HG02840 (cell line): ENCODE data around the gene XRCC2.
A peak's percentile ranks its signal among the peaks of the same experiment; 100 is the strongest.
"Not testable (repeated sequence)": the region's sequence is repeated elsewhere in the genome, so short reads cannot be mapped to it uniquely, and the experiment has no call there.

Experiments
- ATAC-seq: cut with Tn5 transposase; IDR thresholded peaks from one replicate; pipeline ENCODE4 v1.9.1; 2021; ENCODE audit warnings: mild to moderate bottlenecking, moderate library complexity, moderate number of reproducible peaks; ENCODE audit not compliant: unreplicated experiment, low FRiP score

XRCC2 gene

DNA sequence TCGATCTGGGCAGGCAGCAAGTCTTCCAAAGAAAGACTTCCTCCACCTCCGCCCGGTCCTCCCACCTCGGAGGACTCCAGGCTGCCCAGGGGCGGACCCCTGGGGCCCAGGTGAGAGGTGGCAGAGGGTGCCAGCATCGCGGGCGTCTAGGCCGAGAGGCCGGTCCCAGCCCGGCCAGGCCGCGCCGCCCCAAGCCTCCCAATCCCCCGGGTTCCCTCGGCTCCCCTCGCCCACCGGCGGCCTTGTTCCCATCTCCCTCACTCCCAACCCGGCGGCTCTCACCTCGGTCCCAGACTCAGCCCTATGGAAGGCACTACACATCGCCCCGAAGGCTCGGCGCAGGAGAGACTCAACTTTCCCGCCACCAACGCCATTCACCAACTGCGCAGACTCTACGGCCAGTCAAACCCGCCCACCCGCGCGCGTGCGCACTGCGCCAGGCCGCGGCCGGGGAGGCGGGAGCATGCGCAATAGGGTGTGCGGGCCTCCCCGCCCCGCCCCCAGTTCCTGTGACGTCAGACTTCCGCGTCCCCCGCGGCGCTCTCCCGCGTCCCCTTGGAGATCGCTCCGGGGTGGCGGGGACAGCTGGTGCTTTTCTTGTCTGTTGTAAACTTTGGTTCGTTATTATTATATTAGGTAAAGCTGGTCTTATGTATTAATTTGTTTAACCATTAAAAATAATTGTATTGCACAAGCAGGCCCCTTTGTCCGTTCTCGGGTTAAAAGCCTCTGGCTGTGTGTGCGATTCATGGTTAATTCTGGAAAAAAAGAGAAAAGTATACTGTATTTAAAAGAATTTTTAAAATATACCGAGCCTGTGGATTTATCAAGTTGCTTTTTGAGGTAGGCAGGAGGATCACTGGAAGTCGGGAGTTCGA, at the start of gene XRCC2:
TSS of gene XRCC2 (minus strand) at position 383 of the 878 bp plus-strand sequence. CDS start at position 321, 62 bp downstream.
- peak; percentile 88 for ATAC-seq

DNA sequence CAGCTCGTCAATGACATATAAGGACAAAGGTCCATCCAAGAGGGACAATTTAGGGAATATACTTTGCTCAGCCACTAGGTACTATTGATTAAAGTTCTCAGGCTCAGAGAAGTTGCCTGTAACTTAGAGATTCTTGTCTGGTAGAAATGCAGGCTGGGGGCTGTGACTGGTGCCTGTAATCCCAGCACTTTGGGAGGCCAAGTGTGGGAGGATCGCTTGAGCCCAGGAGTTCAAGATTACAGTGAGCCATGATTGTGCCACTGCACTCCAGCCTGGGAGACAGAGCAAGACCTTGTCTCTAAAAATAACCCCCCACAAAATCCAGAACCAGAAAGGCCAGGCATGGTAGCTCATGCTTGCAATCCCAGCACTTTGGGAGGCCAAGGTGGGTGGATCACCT, 47.4 kb upstream of the XRCC2 start:
- ATAC-seq = no peak

DNA sequence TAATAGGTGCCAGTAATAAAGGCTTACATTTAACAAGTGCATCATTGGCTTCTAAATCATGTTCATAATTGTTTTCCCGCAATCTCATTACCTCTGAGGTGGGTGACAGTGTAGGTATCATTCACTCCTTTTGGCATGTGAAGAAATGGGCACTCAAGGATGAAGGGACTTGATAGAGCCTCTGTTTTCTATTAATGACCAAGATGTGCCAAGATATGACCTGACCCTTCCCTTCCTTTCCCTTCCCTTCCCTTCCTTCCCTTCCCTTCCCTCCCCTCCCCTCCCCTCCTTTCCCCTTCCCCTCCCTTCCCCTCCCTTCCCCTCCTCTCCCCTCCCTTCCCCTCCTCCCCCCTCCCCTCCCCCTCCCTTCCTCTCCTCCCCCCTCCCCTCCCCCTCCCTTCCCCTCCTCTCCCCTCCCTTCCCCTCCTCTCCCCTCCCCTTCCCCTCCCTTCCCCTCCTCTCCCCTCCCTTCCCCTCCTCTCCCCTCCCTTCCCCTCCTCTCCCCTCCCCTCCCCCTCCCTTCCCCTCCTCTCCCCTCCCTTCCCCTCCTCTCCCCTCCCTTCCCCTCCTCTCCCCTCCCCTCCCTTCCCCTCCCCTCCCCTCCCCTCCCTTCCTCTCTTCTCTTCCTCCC, 36.6 kb upstream of the XRCC2 start:
- ATAC-seq = not testable (repeated sequence)

DNA sequence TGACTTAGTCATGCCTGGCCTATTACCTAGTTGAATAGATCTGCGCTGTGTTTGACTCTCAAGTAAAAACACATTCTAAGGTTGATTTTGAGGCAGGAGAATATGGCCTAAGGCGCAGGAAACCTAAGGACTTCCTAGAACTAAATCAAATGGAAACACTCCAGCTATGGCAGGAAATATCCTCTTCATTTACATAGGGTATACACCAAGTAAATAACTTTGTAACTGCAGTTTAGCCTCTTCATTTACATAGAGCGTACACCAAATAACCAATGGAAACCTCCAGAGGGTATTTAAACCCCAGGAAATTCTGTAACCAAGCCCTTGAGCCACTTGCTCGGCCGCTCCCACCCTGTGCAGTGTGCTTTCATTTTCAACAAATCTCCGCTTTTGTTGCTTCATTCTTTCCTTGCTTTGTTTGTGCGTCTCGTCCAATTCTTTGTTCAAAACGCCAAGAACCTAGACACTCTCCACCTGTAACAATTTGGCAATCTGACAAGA, 35.6 kb upstream of the XRCC2 start:
- no peak for ATAC-seq

DNA sequence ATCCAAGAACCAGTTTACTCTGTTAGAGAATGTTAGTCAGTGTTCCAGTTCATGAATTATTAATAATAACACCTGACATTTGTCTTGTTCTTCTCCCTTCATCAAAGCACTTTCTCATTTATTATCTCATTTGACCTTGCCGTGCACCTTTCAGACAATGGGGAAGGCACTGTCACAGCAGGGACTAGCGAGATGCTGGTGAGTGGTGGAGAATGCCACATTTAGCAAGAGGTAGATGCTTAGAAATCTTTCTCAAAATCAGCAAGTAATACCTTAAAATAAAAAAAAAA, 34.2 kb upstream of the XRCC2 start:
- no peak for ATAC-seq

DNA sequence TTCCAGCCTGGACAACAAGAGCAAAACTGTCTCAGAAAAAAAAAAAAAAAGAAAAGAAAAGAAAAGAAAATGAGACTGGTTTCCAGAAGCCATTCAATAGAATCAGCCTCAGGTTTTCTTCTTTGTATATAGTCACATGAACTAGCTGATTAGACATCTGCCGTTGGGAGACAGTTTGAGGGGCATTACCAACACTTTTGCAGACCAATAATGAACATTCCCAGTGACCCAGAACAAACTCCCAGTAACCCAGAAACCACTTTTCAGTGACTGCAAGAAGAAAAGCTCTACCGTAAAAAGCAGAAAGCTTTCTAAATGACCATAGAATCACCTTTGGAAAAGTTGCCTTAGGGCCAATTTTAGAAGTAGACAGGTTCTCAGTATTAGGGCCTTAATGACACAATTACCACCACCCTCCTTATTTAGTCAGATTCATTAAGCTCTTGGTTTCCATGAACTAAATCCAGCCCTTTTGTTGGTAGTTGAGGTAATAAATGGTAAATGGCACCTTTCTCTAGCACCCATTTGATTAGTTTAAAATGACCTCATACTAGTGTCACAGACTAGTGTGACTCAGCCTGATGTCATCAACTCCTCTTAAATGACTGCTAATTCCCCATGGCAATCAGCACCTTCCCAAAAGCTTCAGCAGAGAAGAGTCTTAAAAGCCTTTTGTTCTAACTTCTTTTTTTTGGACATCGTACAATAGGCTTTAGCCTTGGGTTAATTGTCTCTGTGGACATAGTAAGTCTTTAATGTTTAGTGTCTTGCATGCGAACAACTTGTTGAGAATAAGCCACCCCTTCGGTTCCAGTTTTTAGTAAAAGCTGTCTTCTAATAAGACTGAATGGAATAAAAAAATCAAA, 33.6 kb upstream of the XRCC2 start:
- no peak for ATAC-seq

DNA sequence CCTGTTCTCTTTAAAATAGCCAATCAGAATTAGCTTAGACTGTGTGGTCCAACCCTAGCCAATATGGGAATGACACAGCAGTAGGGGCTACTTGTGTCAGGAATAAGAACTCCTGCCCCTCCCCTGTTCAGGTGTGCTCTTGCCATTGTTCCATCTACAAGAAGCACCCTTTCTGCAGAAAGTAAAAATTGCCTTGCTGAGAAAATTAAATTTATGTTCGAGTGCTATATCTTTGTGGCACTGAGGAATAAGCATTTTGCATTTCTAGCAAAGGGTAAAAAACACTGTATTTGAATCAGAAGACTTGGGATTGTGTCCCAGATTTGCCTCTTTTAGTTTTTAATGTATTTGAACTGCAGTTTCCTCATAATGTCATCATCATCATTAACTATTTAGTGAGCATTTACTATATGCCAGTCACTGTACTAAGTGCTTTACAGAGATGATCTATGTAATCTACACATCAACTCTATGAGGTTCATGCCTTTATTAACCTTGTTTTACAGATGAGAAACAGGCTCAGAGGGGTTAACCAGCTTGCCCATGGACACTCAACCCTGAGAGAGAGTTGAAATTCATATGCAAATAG, 28.9 kb upstream of the XRCC2 start:
- ATAC-seq = no peak

DNA sequence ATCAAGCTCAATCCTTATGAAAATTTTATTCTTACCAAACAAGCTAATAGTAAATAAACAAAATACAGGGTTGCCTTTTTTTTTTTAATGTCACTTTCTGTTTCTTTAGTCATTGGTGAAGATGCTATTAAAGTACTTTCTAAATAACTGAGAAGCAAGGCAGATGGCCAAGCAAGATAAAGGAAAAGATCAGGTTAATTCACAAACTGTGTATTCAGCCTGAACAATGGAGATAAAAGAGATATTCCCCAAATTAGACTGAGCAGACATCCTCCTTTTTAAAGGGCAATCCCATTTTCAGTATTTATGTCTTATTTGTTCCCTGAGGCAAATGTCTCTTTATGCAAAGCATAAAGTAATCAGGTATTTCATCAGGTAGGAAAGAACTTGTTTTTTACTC, 23.1 kb upstream of the XRCC2 start:
- ATAC-seq = no peak

DNA sequence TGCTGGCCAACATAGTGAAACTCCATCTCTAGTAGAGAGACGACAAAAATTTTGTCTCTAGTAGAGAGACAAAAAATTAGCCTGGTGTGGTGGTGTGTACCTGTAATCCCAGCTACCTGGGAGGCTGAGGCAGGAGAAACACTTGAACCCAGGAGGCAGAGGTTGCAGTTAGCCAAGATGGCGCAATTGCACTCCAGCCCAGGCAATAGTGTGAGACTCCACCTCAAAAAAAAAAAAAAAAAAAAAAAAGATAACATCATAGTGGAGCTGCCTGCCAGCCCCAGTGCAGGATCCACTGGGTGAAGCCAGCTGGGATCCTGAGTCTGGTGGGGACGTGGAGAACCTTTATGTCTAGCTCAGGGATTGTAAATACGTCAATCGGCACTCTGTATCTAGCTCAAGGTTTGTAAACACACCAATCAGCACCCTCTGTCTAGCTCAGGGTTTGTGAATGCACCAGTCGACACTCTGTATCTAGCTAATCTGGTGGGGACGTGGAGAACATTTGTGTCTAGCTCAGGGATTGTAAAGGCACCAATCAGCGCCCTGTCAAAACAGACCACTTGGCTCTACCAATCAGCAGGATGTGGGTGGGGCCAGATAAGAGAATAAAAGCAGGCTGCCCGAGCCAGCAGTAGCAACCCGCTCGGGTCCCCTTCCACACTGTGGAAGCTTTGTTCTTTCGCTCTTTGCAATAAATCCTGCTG, 21.5 kb upstream of the XRCC2 start:
- ATAC-seq = not testable (repeated sequence)

DNA sequence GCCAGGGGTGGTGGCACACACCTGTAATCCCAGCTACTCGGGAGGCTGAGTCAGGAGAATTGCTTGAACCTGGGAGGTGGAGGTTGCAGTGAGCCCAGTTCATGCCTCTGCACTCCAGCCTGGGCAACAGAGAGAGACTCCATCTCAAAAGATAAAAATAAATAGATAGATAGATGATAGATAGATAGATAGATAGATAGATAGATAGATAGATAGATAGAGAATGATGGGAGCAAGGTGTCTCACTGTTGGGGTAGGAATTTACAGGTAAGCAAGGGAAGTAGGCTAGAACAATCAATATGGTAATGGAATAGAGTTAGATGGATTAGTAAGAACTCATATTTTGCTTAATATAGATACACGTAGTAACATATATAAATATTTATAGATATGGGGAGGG, 16.3 kb upstream of the XRCC2 start:
- not testable (repeated sequence) for ATAC-seq

DNA sequence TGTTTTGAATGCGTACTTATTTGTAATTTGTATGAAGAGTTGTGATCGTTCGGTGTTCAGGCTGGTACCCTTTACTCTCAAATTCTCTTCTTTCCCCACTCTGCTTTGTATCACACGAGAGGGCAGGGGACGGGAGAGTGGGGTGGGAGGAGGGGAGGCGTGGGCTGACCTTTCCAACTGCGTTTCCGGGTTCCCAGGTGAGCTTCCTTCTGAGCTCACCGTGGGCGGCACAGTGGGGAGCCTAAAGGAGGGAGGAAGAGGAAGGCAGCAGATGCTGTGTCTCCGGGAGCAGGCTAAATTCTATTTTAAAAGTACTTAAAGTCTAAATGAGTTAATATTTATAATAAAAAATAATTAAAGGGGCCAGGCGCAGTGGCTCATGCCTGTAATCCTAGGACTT, 7.4 kb upstream of the XRCC2 start:
- ATAC-seq = no peak

DNA sequence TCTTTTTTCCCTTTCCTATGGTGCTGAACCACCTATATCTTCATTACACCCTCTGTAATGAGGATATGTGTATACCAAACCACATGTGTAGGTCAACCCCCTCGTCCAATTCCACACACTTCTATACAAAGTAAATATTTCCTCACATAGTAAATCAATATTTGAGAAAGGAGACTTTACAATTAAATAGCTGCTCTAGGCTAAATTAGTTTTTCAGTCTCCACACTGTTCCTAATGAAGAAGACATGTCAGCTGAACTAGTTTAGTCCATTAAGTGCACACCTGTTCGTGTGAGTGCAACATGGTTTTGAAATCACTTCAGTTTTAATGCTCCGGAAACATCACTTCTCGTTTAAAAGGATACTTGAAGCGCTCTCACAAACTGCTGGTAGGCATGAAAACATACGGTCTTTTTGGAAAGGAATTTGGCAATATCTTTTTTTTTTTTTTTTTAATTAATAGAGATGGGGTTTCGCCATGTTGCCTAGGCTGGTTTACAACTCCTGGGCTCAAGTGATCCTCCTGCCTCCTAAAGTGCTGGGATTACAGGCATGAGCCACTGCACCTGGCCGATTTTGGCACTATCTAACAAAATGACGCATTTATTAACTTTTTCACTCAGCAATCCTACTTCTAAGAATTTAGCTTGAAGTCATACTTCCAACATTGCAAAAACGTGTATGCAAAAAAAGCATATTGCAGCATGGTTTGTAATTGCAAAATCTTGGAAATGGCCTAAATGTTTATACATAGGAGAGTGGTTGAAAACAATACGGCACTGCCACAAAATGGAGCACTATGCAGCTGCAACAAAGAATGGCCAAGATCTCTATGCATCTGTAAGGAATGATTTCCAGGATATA, 2.1 kb upstream of the XRCC2 start:
- no peak for ATAC-seq

DNA sequence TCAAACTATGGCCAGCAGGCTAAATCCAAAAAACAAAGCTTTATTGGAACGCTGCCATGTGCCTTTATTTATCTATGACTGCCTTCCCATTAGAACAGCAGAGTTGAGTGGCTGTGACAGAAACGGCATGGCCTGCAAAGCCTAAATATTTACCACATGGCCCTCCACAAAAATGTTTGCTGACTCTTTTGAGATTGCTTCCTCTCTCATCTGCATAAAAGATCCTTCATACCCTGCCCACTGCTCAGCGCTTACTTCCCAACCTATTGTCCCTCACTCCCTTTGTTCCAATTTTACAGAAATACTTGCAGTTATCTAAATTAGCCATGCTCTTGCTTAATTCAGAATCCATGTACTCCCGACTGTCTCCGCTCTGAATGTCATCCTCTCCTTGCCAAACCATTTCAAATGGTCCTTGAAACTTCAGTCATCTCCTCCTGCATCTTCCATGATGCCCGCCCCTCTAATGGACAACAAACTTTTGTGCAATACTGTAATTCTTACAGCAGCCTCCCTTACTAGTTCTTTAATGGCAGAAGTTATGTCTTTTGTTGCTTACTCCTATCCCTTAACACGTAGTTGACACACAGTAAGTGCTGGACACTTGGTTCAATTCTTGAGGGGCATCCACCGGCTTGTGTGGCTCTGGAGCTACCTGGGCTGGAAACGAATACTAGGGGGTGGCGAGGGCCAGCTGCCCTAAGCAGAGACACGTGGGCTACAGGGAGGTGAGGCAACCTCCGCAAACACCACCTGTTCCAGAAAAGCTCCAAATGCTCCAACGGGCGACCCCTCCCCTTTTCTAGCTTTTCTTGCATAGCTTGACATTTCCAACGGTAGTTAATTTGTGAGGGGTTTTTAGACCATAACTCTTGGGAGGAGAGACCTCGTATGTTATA, 832 bp downstream of the XRCC2 start:
- ATAC-seq = no peak

DNA sequence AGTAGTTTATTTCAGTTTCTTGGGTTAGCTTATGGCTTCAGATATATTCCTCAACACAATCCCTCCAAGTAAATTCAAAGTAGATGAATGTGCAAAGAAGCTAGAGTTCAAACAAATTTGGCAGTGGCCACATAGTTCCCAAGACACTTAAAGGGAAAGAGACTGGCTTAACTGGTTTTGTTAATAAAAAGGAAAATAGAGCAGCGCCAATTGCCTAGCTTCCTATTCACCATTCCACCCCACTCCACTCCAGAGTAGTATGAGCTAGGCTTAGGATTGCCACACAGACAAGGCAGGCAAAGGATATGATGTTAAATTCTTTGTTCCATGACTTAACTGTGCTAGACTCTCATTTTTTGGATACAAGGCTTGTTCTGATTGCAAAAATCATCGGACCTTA, 2.0 kb downstream of the XRCC2 start:
- ATAC-seq = no peak

DNA sequence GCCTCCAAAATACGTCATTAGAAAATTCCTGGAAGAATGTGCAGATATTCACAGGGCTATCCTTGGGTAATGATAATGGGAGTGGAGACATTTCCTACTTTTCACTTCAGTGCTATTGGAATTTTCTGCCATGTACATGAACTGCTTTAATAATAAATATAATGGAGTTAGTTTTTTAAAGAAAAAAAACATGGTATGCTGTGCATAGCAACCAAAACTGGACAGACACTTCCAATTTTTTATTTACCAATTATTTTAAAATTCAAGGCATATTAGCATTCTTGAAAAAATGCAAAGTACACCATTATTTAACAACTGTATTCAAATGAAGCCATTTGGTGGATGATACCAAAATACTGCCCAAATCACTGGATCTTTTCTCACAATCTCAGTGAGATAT, 3.3 kb downstream of the XRCC2 start:
- ATAC-seq = no peak

DNA sequence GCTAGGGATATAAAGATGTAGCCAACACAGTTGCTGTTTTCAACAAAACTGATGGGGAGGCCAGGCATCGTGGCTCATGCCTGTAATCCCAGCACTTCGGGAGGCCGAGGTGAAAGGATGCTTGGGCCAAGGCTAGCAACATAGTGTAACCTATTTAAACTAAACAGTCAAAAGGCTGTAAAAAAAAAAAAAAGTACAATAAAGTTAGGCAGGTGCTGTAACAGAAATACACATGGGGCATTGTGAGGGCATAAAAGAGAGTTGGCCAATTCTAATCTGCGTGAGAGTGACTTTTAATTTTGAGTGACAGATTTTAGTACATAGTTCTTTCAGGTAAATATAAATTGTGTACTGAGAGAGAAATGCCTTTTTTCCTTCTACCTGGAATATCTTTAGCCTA, 6.2 kb downstream of the XRCC2 start:
- no peak for ATAC-seq

DNA sequence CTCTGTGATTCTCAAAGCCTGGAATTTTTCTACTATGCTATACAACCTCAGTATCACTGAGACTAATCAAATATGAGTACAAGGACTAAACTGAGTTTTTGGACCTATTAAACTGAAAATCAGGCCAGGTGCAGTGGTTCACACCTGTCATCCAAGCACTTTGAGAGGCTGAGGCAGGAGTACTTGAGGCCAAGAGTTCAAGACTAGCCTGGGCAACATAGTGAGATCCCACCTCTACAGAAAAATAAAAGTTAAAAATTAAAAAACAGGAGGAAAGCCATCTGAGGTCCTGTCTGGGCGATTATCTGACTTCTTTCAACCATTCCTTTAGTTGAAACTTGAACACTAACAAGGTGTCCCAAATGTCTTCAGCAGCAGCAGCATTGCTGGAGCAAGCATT, 7.0 kb downstream of the XRCC2 start:
- ATAC-seq = no peak

DNA sequence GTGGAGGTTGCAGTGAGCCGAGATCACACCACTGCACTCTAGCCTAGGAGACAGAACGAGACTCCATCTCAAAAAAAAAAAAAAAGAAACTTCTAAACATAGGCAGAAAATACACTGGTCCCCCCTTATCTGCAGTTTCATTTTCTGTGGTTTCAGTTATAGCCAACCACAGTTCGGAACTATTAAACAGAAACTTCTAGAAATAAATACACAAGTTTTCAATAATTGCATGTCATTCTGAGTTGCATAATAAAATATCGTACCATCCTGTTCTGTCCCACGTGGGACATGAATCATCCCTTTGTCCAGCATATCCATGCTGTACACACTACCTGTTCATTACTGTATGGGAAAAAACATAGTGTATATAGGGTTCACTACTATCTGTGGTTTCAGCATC, 8.0 kb downstream of the XRCC2 start:
- no peak for ATAC-seq
